ENCODE data around the gene PRKCH. TPM values are rescaled to one million over a fixed set of nuclear protein-coding genes. Genes with fewer than 3 reads are reported as not detected.

PRKCH gene
- total RNA-seq, 3 donors from 2014 or later: 109 to 141 (median 134) TPM

DNA sequence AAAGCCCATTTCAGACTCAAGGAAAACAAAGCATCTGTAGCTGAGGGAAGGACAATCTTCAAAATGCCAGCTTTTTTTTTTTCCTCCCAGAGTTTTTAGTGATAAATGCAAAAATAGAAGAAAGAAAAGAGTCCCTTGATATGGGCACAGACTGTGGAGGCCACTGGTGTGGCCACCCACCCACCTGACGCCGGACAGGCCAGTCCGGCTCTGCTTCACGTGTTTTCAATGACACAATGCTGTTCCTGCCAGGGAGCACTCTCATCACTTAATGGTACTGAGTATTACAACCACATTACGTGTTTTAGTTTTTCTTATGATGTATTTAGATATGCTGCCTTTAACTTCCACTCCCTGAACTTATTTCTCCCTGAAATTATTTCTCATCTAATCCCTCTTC, 218.3 kb downstream of the PRKCH start:
- Mint-ChIP-seq H3K4me1 (ENCODE audit: low read depth) (peaks cover 47% of the 10 kb centered on the region), H3K4me3 (no peak overlapping the region), H3K9me3 (no peaks in the 10 kb centered on the region), H3K27me3 (ENCODE audit: low read depth) (no peaks in the 10 kb centered on the region), H3K36me3 (ENCODE audit: insufficient read depth) (peaks cover 57% of the 10 kb centered on the region)
- DNase-seq (no peak), ATAC-seq (no peak)

DNA sequence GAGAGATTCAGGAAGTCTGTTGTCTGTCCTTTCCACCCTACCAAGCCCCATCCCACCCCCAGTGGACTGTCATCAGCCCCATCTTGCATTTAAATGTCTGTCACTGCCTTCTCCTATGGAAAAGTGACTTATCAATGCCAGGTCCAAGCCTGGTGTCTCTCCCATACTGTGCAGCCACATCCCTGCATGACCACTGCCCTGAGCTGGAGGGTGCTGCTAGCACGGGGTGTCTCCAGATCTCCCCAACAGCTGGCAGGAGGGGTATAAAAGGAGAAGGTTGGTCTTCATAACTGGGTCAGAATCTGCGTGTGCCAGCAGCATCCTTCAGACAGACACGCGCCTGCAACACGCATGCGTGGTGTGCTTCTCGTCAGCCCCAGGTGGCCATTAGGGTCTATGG, 219.6 kb downstream of the PRKCH start:
- H3K27me3 Mint-ChIP-seq (ENCODE audit: low read depth): no peaks in the 10 kb centered on the region
- peaks cover 37% of the 10 kb centered on the region for H3K4me1 Mint-ChIP-seq (ENCODE audit: low read depth)
- ATAC-seq (no peak), DNase-seq (no peak)
- H3K36me3 Mint-ChIP-seq (ENCODE audit: insufficient read depth): peaks cover 60% of the 10 kb centered on the region
- no peaks in the 10 kb centered on the region for H3K9me3 Mint-ChIP-seq
- no peak overlapping the region for H3K4me3 Mint-ChIP-seq

DNA sequence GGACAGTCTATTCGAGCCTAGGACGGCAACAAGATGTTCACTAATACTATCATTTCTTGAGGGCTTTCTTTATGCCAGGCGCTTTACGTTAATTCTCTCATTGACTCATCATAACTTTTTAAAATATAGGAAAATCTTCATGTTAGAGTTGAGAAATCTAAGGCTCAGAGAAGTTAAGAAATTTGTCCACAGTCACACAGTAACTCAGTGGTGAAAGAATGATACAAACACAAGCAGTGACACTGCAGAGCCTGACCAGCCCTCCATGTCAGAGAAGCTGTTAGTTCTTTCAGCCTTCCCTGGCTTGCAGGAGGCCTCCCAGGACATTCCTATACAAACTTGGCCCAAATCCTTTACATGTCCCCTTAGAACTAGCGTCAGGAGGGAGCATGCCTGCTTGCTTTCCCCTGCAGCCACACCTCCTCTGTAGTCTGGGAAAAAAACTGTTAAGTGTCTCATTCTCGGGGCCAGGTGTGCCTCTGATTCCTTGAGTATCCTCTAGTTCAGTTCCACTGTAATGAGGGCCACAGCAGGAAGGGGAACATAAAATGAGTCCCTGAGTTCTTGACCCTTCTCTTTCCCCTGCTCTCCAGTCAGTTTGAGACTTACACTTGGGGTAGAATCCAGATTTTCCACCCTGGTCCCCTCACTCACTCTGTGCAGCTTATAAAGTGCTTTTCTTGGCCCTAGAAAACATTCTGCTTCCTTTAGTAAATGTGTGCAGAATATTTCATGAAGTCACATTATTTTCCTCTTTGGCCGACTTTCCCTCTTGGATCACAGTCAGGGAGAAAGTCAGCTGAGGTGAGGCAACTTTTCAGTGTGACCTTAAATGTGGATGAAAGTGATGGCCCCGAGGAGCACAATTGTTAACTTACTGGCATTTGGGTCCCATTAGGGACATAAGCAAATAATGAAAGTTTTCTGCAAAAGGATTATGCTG, 221.7 kb downstream of the PRKCH start:
- DNase-seq (no peak), ATAC-seq (no peak)
- peaks cover 60% of the 10 kb centered on the region for H3K36me3 Mint-ChIP-seq (ENCODE audit: insufficient read depth)
- H3K4me3 Mint-ChIP-seq: no peak overlapping the region
- no peaks in the 10 kb centered on the region for H3K27me3 Mint-ChIP-seq (ENCODE audit: low read depth)
- no peaks in the 10 kb centered on the region for H3K9me3 Mint-ChIP-seq
- H3K4me1 Mint-ChIP-seq (ENCODE audit: low read depth): peaks cover 18% of the 10 kb centered on the region

DNA sequence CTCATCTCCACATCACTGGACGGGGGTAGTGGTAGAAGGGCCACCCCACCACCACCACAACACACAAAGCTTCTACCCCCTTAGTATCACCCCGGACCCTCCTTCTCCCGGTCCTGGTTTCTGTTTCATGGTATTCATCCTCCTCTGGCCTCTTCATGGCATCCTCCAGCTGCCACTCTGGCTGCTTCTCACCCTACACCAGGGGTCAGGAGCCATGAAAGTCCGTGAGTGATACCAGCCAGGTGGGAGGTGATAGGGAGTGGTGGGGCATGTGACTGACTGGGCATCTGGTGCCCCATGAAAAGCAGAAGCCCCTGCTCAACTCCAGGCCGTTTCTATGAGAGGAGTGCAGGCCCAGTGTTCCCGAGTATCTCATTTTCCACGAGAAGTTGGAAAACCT, 222.6 kb downstream of the PRKCH start:
- ATAC-seq (no peak), DNase-seq (no peak)
- Mint-ChIP-seq H3K36me3 (ENCODE audit: insufficient read depth) (peaks cover 58% of the 10 kb centered on the region), H3K9me3 (no peaks in the 10 kb centered on the region), H3K4me1 (ENCODE audit: low read depth) (peaks cover 10% of the 10 kb centered on the region), H3K4me3 (no peak overlapping the region), H3K27me3 (ENCODE audit: low read depth) (no peaks in the 10 kb centered on the region)

DNA sequence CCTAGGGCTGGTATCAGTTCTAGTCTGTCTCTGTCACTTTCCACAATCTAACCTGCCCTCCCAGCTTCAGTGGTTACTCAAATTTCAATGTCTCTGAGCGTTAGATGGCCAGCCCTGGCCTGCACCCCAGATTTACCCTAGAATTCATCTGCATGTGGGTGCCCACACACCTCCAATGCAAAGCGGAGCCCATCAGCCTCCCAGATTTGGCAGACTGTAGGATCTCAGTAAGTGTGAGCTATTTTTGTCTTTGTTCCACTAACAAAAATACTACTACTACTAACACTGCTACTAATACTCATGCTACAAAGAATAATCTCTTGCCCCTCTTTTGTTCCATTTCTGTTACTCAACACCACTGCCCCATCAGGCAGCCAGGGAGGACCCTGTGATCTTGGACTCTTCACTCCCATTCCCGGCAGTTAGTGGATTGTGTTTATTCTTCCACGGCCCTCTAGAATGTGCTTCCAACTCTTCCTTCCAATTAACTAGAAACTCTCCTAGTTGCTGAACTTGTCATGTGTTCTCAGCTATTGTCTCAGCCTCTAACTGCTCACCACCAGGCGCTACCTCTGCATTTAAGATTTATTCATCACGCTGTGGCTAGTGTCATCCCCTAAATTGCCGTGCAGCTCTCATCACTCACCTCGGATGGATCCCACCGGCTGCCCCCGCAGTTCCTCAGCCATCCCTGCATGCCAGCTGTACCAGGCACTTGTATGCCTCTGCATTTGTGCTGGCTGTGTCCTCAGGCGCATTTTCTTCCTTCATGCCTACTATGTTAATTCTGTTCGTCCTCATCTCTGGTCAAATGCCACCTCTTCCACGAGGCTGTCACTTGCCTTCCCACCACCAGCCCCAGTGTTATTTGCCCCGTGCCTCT, 223.3 kb downstream of the PRKCH start:
- Mint-ChIP-seq H3K4me1 (ENCODE audit: low read depth) (peaks cover 13% of the 10 kb centered on the region), H3K9me3 (no peaks in the 10 kb centered on the region), H3K27me3 (ENCODE audit: low read depth) (no peaks in the 10 kb centered on the region), H3K36me3 (ENCODE audit: insufficient read depth) (peaks cover 63% of the 10 kb centered on the region), H3K4me3 (no peak overlapping the region)
- DNase-seq (no peak), ATAC-seq (no peak)

DNA sequence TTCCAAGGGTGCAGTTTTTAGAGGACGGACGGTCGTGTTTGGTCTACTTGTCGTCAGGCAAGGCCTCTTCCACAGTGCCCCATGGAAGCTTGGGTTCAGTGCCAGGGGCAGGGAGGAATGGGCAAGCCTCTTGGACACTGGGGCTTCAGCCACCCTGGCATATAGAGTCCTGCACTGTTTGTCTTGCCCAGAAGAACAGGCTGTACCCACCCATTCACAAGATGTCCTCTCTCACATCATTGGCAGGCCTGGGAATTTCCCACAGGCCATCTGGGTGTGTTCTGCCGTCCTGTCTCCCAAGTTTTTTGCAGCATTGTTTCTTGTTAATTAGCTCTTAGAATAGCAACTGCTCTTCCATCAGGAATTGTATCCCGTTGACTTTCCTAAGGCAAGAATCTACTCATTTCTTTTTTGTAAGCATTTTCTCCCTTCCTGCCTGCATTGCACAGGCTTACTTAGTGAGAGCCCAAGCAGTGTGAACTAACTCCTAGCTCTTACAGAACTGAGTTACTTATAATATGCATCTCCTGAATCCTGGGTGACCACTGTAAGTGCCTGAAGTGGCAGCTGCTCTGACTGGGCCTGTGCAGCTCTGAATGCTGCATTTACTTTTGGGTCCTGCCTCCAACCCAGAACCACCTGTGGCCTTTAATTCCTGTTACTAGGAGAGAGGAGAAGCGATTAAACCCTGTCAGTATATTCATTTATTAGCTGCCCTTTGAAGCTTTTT, 224.5 kb downstream of the PRKCH start:
- Mint-ChIP-seq H3K4me3 (no peak overlapping the region), H3K4me1 (ENCODE audit: low read depth) (peaks cover 15% of the 10 kb centered on the region), H3K9me3 (no peaks in the 10 kb centered on the region), H3K27me3 (ENCODE audit: low read depth) (no peaks in the 10 kb centered on the region), H3K36me3 (ENCODE audit: insufficient read depth) (peaks cover 65% of the 10 kb centered on the region)
- DNase-seq (no peak), ATAC-seq (no peak)

DNA sequence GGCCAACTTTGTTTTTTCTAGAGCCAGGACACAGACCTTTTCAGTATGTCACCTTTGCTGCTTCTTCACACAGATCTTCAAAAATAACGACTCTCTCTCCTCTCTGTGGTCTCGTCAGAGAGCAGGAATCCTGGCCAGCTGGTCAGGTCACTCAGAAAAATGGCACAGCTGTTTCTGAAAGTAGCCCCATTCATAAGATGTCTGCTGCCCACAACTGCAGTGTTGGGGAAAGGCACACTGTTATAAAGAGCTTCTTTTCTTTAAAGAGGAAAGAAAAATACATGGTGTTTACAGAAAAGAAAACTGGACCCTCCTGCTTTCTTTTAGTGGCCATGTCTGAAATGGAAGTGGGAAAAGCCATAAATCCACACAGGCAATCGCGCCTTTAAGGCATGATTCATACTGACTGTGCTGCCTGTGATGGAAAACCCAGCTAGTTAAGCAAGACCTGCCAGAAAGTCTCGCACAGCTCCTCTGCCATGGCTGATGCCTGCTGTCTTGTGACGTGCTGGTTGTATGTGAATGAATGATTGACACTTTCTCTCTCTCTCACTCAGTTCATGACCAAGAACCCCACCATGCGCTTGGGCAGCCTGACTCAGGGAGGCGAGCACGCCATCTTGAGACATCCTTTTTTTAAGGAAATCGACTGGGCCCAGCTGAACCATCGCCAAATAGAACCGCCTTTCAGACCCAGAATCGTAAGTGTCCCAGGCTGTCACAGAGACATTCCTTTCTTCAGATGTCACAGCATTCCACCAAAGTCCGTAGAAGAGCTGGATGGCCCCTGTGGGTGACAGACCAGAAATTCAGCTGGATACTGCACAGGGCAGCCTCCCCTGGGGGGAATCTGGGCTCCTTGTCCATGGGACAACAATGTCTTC, 226.0 kb downstream of the PRKCH start:
- no peaks in the 10 kb centered on the region for H3K27me3 Mint-ChIP-seq (ENCODE audit: low read depth)
- peaks cover 31% of the 10 kb centered on the region for H3K4me1 Mint-ChIP-seq (ENCODE audit: low read depth)
- H3K4me3 Mint-ChIP-seq: no peak overlapping the region

DNA sequence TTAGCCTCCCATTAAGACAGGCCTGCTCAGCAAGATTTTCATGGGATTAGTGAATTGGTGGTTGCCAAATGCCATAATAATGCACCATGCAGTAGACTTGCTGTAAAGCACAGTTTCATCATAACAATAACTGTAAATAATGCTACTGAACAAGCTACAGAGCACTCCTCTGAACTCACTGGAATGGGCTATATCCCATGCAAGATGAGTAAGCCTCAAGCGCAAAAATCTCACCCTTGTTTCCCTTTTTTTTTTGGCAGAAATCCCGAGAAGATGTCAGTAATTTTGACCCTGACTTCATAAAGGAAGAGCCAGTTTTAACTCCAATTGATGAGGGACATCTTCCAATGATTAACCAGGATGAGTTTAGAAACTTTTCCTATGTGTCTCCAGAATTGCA, 228.0 kb downstream of the PRKCH start:
- H3K9me3 Mint-ChIP-seq: no peaks in the 10 kb centered on the region
- no peak for ATAC-seq
- H3K4me1 Mint-ChIP-seq (ENCODE audit: low read depth): peaks cover 50% of the 10 kb centered on the region
- DNase-seq: no peak
- no peak overlapping the region for H3K4me3 Mint-ChIP-seq
- H3K27me3 Mint-ChIP-seq (ENCODE audit: low read depth): no peaks in the 10 kb centered on the region
- peaks cover 72% of the 10 kb centered on the region for H3K36me3 Mint-ChIP-seq (ENCODE audit: insufficient read depth)

More for the DNA sequence above, 226.0 kb downstream of the PRKCH start:
- no peak for DNase-seq
- Mint-ChIP-seq H3K36me3 (ENCODE audit: insufficient read depth) (peaks cover 76% of the 10 kb centered on the region), H3K9me3 (no peaks in the 10 kb centered on the region)
- ATAC-seq: no peak

DNA sequence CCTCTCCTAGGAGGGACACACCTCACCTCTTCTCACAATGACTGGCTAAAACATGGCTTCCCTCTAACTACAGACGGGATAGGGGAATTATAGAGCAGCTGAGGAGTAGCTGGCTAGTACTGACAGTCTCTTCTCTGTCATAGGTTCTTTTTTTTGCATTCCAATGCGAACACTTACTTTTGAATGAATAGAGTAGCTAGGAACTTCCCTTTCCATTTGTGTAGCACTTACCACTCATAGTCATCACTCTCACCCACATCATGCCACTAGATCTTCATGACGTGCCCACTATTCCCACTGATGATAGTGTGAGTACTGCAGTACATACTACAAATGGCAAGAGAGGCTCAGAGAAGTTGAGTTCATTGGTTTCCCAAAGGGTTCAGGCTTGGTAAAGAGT, 230.0 kb downstream of the PRKCH start:
- no peaks in the 10 kb centered on the region for H3K27me3 Mint-ChIP-seq (ENCODE audit: low read depth)
- peaks cover 55% of the 10 kb centered on the region for H3K36me3 Mint-ChIP-seq (ENCODE audit: insufficient read depth)
- H3K9me3 Mint-ChIP-seq: no peaks in the 10 kb centered on the region
- ATAC-seq: peak; percentile 27 to 53
- DNase-seq: no peak
- H3K4me1 Mint-ChIP-seq (ENCODE audit: low read depth): peaks cover 57% of the 10 kb centered on the region
- no peak overlapping the region for H3K4me3 Mint-ChIP-seq

DNA sequence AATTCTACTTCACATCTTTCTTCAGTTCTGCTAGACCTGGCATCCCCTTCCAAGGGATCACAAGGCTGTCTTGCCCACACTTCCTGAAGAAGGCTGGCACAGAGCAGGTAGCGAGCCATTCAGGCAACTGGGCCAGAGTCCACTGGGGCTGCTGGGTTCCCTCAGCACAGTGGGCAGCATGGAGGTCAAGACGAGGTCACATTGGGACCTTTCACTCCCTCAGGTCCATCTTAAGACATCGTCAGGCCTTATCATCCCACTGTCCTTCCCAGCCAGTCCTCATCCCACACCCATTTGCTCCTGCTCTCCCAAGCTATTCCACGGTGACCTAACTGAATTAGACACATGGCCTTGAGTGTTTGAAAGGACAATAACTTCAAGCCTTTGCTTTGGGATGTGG, 230.9 kb downstream of the PRKCH start:
- Mint-ChIP-seq H3K4me1 (ENCODE audit: low read depth) (peaks cover 57% of the 10 kb centered on the region), H3K4me3 (no peak overlapping the region), H3K27me3 (ENCODE audit: low read depth) (no peaks in the 10 kb centered on the region), H3K9me3 (no peaks in the 10 kb centered on the region), H3K36me3 (ENCODE audit: insufficient read depth) (peaks cover 48% of the 10 kb centered on the region)
- DNase-seq: no peak
- ATAC-seq: no peak

DNA sequence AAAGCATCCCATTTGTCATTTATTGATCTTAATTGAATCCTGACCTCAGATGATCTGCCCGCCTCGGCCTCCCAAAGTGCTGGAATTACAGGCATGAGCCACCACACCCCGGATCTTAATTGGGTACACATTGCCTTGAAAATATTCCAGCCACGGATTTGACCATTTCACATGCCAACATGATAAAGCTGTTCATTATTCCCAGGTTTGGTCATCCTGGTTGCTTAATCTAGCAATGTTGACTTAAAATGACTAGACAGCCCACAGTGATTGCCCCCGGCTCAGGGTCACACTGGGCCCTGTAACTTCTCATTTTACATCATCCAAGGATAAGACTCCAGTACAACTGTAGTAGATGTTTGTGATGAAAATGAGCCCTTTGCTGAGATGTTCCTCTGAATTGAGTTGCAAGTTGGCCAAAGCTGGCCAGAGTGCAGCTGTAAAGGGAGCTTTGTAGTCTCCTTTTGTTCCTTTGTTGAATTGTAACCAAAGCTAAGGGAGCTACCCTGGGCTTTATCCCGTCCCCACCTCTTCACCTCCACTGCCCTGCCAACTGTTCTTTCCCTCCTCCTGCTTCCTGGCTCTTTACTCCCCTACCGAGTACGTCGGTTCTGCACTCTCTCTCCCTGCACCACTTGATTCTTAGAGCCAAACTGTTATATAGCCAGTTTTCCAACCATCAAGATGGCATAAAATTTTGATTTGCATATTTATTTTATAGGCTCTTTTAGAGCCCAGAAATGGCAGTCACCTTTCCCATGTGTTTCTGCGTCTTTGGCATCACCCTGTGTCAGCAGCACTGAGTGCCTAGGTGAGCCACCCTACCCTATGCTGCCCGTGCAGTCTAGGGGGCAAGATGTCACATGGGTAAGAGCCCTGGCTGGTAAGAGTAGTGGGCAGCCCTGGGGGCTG, 232.6 kb downstream of the PRKCH start:
- ATAC-seq: no peak
- Mint-ChIP-seq H3K27me3 (ENCODE audit: low read depth) (no peaks in the 10 kb centered on the region), H3K36me3 (ENCODE audit: insufficient read depth) (peaks cover 37% of the 10 kb centered on the region), H3K9me3 (no peaks in the 10 kb centered on the region), H3K4me3 (no peak overlapping the region), H3K4me1 (ENCODE audit: low read depth) (peaks cover 54% of the 10 kb centered on the region)
- no peak for DNase-seq

DNA sequence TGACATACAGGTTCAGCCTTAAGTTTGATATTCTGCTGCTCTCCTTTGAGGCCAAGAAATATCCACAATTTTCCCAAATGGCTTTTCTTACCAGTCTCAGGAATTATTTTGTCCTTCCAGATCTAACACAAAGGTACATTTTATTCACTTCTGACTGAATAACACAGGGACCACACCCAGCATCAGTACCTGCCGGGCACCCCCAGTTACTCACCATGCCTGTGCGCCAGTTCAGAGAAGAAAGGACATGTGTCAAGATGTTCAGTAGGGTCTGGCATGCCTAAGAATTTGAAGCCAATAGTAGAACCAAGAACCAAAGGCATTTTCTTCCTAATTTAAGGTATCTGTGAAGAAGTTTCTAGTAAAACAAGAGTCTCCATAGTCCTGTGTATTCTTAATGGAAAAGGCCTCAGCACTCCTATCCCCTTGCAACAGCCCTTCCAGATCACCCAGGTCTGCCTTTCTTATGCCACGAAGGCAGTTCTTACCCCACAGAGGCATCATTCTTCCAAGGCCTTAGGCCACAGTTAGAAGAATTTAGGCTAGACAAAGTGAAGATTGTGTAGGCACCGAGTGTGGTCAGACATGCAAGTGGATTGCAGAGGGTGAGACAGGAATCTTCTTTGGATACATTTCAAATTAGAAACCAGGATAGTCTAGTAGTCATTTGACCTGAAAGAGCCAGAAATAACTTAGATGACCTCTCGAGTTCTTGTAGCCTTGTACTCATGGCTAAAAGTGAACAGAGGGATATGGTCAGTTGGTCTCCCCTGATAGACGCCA, 233.9 kb downstream of the PRKCH start:
- H3K9me3 Mint-ChIP-seq: no peaks in the 10 kb centered on the region
- ATAC-seq: no peak
- H3K4me1 Mint-ChIP-seq (ENCODE audit: low read depth): peaks cover 46% of the 10 kb centered on the region
- no peak overlapping the region for H3K4me3 Mint-ChIP-seq
- no peak for DNase-seq
- H3K27me3 Mint-ChIP-seq (ENCODE audit: low read depth): no peaks in the 10 kb centered on the region
- peaks cover 25% of the 10 kb centered on the region for H3K36me3 Mint-ChIP-seq (ENCODE audit: insufficient read depth)
